Measurements from ENCODE around the gene WLS.

GRCh38 chr1:68233202-68233601 lies 879 bp upstream of the WLS start:
- TF ChIP-seq POLR2AphosphoS5 (IDR thresholded peaks at IDR 0.05; ENCODE audit: borderline replicate concordance, low read depth, low read length) = no peak
- TF ChIP-seq EZH2 (IDR thresholded peaks at IDR 0.05) = no peak
- TF ChIP-seq FOXP2 (optimal IDR thresholded peaks at IDR 0.05; ENCODE audit: control extremely low read depth, extremely low read length, insufficient read depth) = no peak
